Transverse colon (tissue), 3 donors: Measurements from ENCODE around the gene CASP2.

Source experiments
- POLR2A ChIP-seq: fragments of 450-650 bp; IDR thresholded peaks from one replicate; pipeline ENCODE4 v1.6.1; 2016; ENCODE audit warnings: antibody characterized with exemption, mild to moderate bottlenecking, moderate library complexity
- TF ChIP-seq, protein P1 (sequence below), 5 experiments: fragments of 200-600 bp in 3 of 5; fragments of 450-650 bp in 2 of 5; sonication (generic) in 3 of 5; IDR thresholded peaks; 1 replicate in 2 of 5; 2 replicates in 3 of 5; pipeline ENCODE4 v1.5.1; 2016 to 2017; ENCODE audit warnings: antibody characterized with exemption in 5 of 5, inconsistent platforms in 3 of 5, mild to moderate bottlenecking in 2 of 5, moderate library complexity in 1 of 5

DNA sequence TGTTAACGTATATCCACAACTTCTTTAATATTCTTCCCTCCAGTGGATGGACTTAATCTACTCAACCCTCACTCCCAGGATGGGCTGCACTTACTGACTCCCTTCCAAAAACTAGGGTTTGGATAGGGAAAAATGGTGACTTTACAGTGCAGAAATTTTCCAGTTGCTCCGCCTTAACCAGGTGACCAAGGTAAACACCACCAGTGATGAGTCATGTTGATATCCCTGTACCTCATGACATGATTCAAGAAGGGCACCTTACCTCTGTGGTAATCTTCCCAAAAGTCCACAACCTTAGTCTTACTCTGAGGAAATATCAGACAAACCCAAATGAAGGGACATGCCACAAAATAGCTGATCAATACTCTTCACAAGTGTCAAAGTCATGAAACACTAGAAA is 28.4 kb upstream of the CASP2 start:
- TF ChIP-seq, protein P1, sequence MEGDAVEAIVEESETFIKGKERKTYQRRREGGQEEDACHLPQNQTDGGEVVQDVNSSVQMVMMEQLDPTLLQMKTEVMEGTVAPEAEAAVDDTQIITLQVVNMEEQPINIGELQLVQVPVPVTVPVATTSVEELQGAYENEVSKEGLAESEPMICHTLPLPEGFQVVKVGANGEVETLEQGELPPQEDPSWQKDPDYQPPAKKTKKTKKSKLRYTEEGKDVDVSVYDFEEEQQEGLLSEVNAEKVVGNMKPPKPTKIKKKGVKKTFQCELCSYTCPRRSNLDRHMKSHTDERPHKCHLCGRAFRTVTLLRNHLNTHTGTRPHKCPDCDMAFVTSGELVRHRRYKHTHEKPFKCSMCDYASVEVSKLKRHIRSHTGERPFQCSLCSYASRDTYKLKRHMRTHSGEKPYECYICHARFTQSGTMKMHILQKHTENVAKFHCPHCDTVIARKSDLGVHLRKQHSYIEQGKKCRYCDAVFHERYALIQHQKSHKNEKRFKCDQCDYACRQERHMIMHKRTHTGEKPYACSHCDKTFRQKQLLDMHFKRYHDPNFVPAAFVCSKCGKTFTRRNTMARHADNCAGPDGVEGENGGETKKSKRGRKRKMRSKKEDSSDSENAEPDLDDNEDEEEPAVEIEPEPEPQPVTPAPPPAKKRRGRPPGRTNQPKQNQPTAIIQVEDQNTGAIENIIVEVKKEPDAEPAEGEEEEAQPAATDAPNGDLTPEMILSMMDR (IDR thresholded peaks at IDR 0.05): no peak
- no peak for TF ChIP-seq POLR2A
